B cell (primary cell): ENCODE measurements around the gene SYNJ2. TPM values are rescaled to one million over a fixed set of nuclear protein-coding genes. Genes with fewer than 3 reads are reported as not detected.

Experiments used
- ATAC-seq: fragments of 200-7000 bp; cut with Tn5 transposase; one replicate; pipeline ENCODE4 v1.10.0; 2021; ENCODE audit warnings: low read depth, mild to moderate bottlenecking, moderate number of reproducible peaks, moderate library complexity
- CTCF ChIA-PET: fragments of 350-600 bp; sonication (Branson Sonifier 250); formaldehyde crosslinking; loops from one replicate; lab custom pipeline; 2021; ENCODE audit warnings: antibody characterized with exemption, inconsistent platforms; lab: Charles Lee
- POLR2A ChIA-PET: fragments of 350-600 bp; sonication (Branson Sonifier 250); formaldehyde crosslinking; loops from one replicate; lab custom pipeline; 2021; ENCODE audit warnings: antibody characterized with exemption; lab: Charles Lee
- DNase-seq: peaks from one replicate; pipeline ENCODE4 v3.0.0; 2013
- H2AFZ ChIP-seq: 2 replicates; pipeline ENCODE4 v1.6.1; 2012; ENCODE audit warnings: mild to moderate bottlenecking, low read depth, low read length; ENCODE audit not compliant: insufficient read depth, poor library complexity, severe bottlenecking
- H3K27ac ChIP-seq, 2 donors: 1 replicate in 1 of 2; 2 replicates in 1 of 2; pipeline ENCODE4 v1.5.1; 2012 to 2013; ENCODE audit warnings: low read length in 2 of 2, mild to moderate bottlenecking in 2 of 2, moderate library complexity in 1 of 2
- H3K27me3 ChIP-seq, 4 experiments: fragments of 200-600 bp in 1 of 4; sonication (generic) in 1 of 4; replicated peaks in 1 of 4; 1 replicate in 2 of 4; 2 replicates in 2 of 4; pipeline versions ENCODE4 v1.6.1 to v1.7.0; 2013 to 2016; ENCODE audit warnings: low read length in 3 of 4, mild to moderate bottlenecking in 2 of 4, mixed read lengths in 1 of 4, moderate library complexity in 1 of 4; ENCODE audit not compliant: insufficient read depth in 4 of 4, control insufficient read depth in 3 of 4; ENCODE audit errors: control extremely low read depth in 1 of 4
- H3K36me3 ChIP-seq, 2 experiments: replicated peaks in 1 of 2; 1 replicate in 1 of 2; 2 replicates in 1 of 2; pipeline versions ENCODE4 v1.6.1 to v1.7.1; 2013; ENCODE audit warnings: low read length in 1 of 2; ENCODE audit not compliant: insufficient read depth in 2 of 2, control insufficient read depth in 1 of 2; ENCODE audit errors: control extremely low read depth in 1 of 2, extremely low read depth in 1 of 2
- H3K4me1 ChIP-seq, 2 donors: fragments of 200-600 bp in 1 of 2; sonication (generic) in 1 of 2; 1 replicate in 1 of 2; 2 replicates in 1 of 2; pipeline versions ENCODE4 v1.5.1 to v1.6.1; 2013 to 2017; ENCODE audit warnings: low read length in 2 of 2; ENCODE audit not compliant: control insufficient read depth in 2 of 2, insufficient read depth in 2 of 2
- H3K4me2 ChIP-seq: replicated peaks from 2 replicates; pipeline ENCODE3; 2012; ENCODE audit warnings: mild to moderate bottlenecking, low read depth, low read length; ENCODE audit not compliant: poor library complexity, severe bottlenecking
- H3K4me3 ChIP-seq, 5 experiments: fragments of 200-600 bp in 1 of 5; sonication (generic) in 1 of 5; 1 replicate in 3 of 5; 2 replicates in 2 of 5; pipeline versions ENCODE4 v1.5.1 to v1.7.0; 2011 to 2016; ENCODE audit warnings: low read length in 4 of 5, mild to moderate bottlenecking in 4 of 5, low read depth in 2 of 5, control low read depth in 1 of 5, moderate library complexity in 1 of 5; ENCODE audit not compliant: insufficient read depth in 1 of 5; ENCODE audit errors: control extremely low read depth in 1 of 5, extremely low read depth in 1 of 5
- H3K79me2 ChIP-seq: fragments of 200-600 bp; sonication (generic); one replicate; pipeline ENCODE4 v1.6.0; 2016; ENCODE audit warnings: low read length; ENCODE audit not compliant: control insufficient read depth, insufficient read depth
- H3K9ac ChIP-seq: fragments of 200-600 bp; sonication (generic); 2 replicates; pipeline ENCODE4 v1.6.1; 2017; ENCODE audit warnings: mild to moderate bottlenecking, low read length, moderate library complexity
- H3K9me3 ChIP-seq, 3 donors: one replicate each; pipeline versions ENCODE4 v1.6.1 to v1.7.1; 2013; ENCODE audit warnings: low read length in 2 of 3; ENCODE audit not compliant: control insufficient read depth in 2 of 3, insufficient read depth in 1 of 3; ENCODE audit errors: control extremely low read depth in 1 of 3
- H4K20me1 ChIP-seq: 2 replicates; pipeline ENCODE4 v1.6.0; 2012; ENCODE audit warnings: mild to moderate bottlenecking, low read length; ENCODE audit not compliant: insufficient read depth, control insufficient read depth, poor library complexity, severe bottlenecking
- H3K27ac Mint-ChIP-seq: one replicate; pipeline ENCODE4 v1.8.0; 2021; ENCODE audit warnings: mixed read lengths
- H3K27me3 Mint-ChIP-seq: one replicate; pipeline ENCODE4 v1.8.0; 2021; ENCODE audit warnings: mixed read lengths
- H3K4me1 Mint-ChIP-seq: one replicate; pipeline ENCODE4 v1.8.0; 2021; ENCODE audit warnings: mixed read lengths
- H3K4me3 Mint-ChIP-seq: one replicate; pipeline ENCODE4 v1.8.0; 2021; ENCODE audit warnings: mixed read lengths
- H3K9me3 Mint-ChIP-seq: one replicate; pipeline ENCODE4 v1.8.0; 2022; ENCODE audit warnings: mixed read lengths; ENCODE audit not compliant: insufficient read depth
- EZH2 ChIP-seq: IDR thresholded peaks from 2 replicates; pipeline ENCODE4 v1.6.1; 2012; ENCODE audit warnings: borderline replicate concordance, low read depth, mild to moderate bottlenecking, moderate library complexity, low read length; ENCODE audit not compliant: insufficient read depth, poor library complexity, severe bottlenecking
- WGBS: methylation state at CpG from one replicate; pipeline ENCODE4 v1.1.5; 2013; ENCODE audit warnings: missing lambda C conversion rate; ENCODE audit not compliant: insufficient coverage; 5-methylcytosine and 5-hydroxymethylcytosine counted together
- intact Hi-C: fragments of 100-400 bp; cut with micrococcal nuclease; formaldehyde crosslinking; loops from one replicate; pipeline ENCODE4 v1.10.0; 2022
- polyA plus RNA-seq: library from polyadenylated mRNA; depleted of rRNA; stranded (reverse); fragments of >200 nt; gene quantifications from 2 replicates; pipeline ENCODE4 v1.2.3, GENCODE V29; 2012
- total RNA-seq, 2 donors: library from RNA; stranded (reverse); fragments of 120-200 nt in 1 of 2; gene quantifications; 1 replicate in 1 of 2; 2 replicates in 1 of 2; pipeline versions ENCODE4 v1.2.3 to v1.2.4, GENCODE V29; 2013 to 2022
- TF ChIP-seq, protein P1 (sequence below): fragments of 200-600 bp; IDR thresholded peaks from one replicate; pipeline ENCODE4 v1.8.0; 2022; ENCODE audit warnings: antibody characterized with exemption, mild to moderate bottlenecking

SYNJ2 gene
- total and polyA plus RNA-seq, 2 donors (not counting 1 experiment from before 2014, with no cell fraction given), result 5.2 to 11.4 TPM

DNA sequence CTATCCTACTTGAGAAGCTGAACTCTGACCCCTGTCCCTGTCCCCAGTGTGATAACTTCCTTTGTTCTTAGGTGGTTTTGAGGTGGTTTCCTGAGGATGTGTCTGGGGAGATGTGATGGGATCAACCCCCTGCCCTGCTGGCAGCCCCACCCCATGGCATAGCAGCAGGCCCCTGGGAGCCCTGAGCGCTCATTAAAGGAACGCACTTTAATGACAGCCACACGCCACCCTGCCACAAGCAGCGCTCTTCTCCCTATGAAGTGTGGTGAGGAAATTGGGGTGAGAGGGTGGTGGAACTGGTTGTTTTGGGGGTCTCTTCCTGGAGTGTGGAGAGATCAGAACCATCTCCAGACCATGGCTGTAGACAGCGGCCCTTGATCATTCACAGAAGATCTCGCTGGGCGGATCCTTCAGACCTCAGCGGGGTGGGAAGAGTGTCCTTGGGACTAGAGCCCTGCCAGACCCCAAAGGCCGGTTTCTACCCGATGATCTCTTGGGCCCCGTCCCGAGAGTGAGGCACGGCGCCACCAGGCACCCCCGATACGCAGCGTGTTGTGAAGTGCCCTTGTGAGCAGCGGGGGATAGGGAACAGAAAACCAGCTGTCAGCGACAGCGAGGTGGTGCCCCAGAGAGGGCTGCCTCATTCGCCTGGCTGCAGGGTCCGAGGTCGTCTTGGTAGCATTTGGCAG lies 45.4 kb downstream of the SYNJ2 start:
- Histone ChIP-seq H3K9me3 (peaks cover 0 to 4% (median 0%) of the 10 kb centered on the region in 3 donors), H3K4me2 (peak overlapping the region; percentile 75), H2AFZ (peak overlapping the region; percentile 69), H3K4me3 (peak overlapping the region in 2 of 5 experiments; percentile 33 to 53), H3K27ac (peak overlapping the region; percentile 62 to 63), H3K27me3 (no peaks in the 10 kb centered on the region), H3K79me2 (no peaks in the 10 kb centered on the region), H3K9ac (peak overlapping the region; percentile 58), H3K36me3 (no peaks in the 10 kb centered on the region), H3K4me1 (peaks cover 25 to 31% of the 10 kb centered on the region in 2 donors), H4K20me1 (no peaks in the 10 kb centered on the region)
- 82% methylated on average over 16 of the region's 23 CpGs for WGBS
- ChIA-PET POLR2A (no interaction called here), CTCF (interaction anchor here (0.6 to 2.4 kb wide), 20 partner anchors 8 to 270 kb away, joined by 3 to 27 read pairs (median 4); partner anchors contain the start of gene SYNJ2)
- intact Hi-C loops, result loop anchor here (1.0 to 5.0 kb wide), 2 partner anchors 45 kb away; no protein-coding TSS in a partner anchor
- TF ChIP-seq EZH2, result no peak
- DNase-seq (no peak), ATAC-seq (no peak)
- Mint-ChIP-seq H3K9me3 (no peaks in the 10 kb centered on the region), H3K27ac (peak overlapping the region; percentile 97), H3K4me1 (peaks cover 41% of the 10 kb centered on the region), H3K4me3 (peak overlapping the region; percentile 87), H3K27me3 (no peaks in the 10 kb centered on the region)

DNA sequence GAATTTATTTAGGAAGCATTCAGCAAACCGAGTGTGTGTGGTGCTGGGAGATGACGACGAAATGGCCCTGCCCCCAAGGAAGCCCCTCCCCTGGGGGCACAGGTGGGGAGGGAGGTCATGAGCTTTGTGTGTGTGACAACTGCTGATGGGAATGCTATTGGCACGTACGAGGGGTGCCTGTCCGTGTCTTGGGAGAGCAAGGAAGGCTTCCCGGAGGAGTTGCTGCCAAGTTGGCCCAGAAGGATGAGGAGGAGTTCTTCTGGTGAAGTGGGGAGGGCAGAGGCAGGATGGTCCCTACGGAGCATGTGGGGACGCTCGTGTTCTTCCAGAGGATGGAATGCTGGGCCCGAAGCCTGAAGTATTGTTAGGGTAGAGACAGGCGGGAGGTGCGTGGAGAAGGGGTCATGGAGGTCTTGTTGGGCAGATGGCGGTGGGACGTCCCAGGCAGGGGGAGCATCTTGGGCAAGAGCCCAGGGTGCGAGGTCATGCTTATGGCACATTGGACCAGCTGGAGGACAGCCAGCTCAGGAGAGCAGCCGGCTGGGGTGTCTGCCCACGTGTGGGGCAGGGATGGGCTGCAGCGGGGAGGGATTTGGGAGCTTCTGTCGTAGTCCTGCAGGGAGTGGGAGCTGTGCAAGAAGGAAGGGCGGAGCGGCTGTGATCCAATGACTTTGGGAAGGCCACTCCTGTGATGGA lies 46.1 kb downstream of the SYNJ2 start:
- POLR2A ChIA-PET, result interaction anchor here (0.6 kb wide), 1 partner anchor 201 kb away, joined by 4 read pairs; no protein-coding TSS in a partner anchor
- 97% methylated on average over 19 of the region's 22 CpGs for WGBS
- no peaks in the 10 kb centered on the region for H3K9me3 Mint-ChIP-seq
- H3K36me3 ChIP-seq, result no peaks in the 10 kb centered on the region
- no peak overlapping the region for H3K4me3 ChIP-seq
- CTCF ChIA-PET, result interaction anchor here (1.3 to 2.4 kb wide), 2 partner anchors 9 to 45 kb away, joined by 3 to 14 read pairs; no protein-coding TSS in a partner anchor
- peaks cover 42% of the 10 kb centered on the region for H3K4me1 Mint-ChIP-seq
- no peaks in the 10 kb centered on the region for H3K27me3 ChIP-seq
- no peaks in the 10 kb centered on the region for H3K27me3 Mint-ChIP-seq
- ATAC-seq (no peak), DNase-seq (no peak)
- no peak overlapping the region for H2AFZ ChIP-seq
- H3K4me2 ChIP-seq, result no peak overlapping the region
- H3K27ac Mint-ChIP-seq, result peak overlapping the region; percentile 97
- H3K4me3 Mint-ChIP-seq, result peak overlapping the region; percentile 18
- peaks cover 25 to 37% of the 10 kb centered on the region in 2 donors for H3K4me1 ChIP-seq
- no peaks in the 10 kb centered on the region for H4K20me1 ChIP-seq
- intact Hi-C loops, result loop anchor here (5.0 kb wide), 1 partner anchor 45 kb away; no protein-coding TSS in a partner anchor
- H3K79me2 ChIP-seq, result no peaks in the 10 kb centered on the region
- H3K9ac ChIP-seq, result no peak overlapping the region
- no peak for TF ChIP-seq EZH2
- TF ChIP-seq, protein P1, sequence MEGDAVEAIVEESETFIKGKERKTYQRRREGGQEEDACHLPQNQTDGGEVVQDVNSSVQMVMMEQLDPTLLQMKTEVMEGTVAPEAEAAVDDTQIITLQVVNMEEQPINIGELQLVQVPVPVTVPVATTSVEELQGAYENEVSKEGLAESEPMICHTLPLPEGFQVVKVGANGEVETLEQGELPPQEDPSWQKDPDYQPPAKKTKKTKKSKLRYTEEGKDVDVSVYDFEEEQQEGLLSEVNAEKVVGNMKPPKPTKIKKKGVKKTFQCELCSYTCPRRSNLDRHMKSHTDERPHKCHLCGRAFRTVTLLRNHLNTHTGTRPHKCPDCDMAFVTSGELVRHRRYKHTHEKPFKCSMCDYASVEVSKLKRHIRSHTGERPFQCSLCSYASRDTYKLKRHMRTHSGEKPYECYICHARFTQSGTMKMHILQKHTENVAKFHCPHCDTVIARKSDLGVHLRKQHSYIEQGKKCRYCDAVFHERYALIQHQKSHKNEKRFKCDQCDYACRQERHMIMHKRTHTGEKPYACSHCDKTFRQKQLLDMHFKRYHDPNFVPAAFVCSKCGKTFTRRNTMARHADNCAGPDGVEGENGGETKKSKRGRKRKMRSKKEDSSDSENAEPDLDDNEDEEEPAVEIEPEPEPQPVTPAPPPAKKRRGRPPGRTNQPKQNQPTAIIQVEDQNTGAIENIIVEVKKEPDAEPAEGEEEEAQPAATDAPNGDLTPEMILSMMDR, result no peak
- H3K27ac ChIP-seq, result no peak overlapping the region
- peaks cover 0 to 4% (median 0%) of the 10 kb centered on the region in 3 donors for H3K9me3 ChIP-seq
